Stomach (tissue), 4 donors: ENCODE results near the gene VASP.

ENCODE experiments used
- EP300 ChIP-seq: sonication (generic); formaldehyde crosslinking; IDR thresholded peaks from one replicate; pipeline ENCODE4 v1.6.1; 2017; ENCODE audit warnings: antibody characterized with exemption
- TF ChIP-seq, protein P1 (sequence below), 7 experiments: fragments of 450-650 bp in 4 of 7; fragments of 200-600 bp in 3 of 7; sonication (generic) in 3 of 7; IDR thresholded peaks; one replicate each; pipeline ENCODE4 v1.5.1; 2016 to 2019; ENCODE audit warnings: antibody characterized with exemption in 7 of 7, control low read depth in 2 of 7, mild to moderate bottlenecking in 1 of 7

DNA sequence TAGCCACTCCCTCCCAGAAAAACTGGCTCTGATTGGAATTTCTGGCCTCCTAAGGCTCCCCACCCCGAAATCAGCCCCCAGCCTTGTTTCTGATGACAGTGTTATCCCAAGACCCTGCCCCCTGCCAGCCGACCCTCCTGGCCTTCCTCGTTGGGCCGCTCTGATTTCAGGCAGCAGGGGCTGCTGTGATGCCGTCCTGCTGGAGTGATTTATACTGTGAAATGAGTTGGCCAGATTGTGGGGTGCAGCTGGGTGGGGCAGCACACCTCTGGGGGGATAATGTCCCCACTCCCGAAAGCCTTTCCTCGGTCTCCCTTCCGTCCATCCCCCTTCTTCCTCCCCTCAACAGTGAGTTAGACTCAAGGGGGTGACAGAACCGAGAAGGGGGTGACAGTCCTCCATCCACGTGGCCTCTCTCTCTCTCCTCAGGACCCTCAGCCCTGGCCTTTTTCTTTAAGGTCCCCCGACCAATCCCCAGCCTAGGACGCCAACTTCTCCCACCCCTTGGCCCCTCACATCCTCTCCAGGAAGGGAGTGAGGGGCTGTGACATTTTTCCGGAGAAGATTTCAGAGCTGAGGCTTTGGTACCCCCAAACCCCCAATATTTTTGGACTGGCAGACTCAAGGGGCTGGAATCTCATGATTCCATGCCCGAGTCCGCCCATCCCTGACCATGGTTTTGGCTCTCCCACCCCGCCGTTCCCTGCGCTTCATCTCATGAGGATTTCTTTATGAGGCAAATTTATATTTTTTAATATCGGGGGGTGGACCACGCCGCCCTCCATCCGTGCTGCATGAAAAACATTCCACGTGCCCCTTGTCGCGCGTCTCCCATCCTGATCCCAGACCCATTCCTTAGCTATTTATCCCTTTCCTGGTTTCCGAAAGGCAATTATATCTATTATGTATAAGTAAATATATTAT is 33.3 kb upstream of the VASP start:
- TF ChIP-seq, protein P1, sequence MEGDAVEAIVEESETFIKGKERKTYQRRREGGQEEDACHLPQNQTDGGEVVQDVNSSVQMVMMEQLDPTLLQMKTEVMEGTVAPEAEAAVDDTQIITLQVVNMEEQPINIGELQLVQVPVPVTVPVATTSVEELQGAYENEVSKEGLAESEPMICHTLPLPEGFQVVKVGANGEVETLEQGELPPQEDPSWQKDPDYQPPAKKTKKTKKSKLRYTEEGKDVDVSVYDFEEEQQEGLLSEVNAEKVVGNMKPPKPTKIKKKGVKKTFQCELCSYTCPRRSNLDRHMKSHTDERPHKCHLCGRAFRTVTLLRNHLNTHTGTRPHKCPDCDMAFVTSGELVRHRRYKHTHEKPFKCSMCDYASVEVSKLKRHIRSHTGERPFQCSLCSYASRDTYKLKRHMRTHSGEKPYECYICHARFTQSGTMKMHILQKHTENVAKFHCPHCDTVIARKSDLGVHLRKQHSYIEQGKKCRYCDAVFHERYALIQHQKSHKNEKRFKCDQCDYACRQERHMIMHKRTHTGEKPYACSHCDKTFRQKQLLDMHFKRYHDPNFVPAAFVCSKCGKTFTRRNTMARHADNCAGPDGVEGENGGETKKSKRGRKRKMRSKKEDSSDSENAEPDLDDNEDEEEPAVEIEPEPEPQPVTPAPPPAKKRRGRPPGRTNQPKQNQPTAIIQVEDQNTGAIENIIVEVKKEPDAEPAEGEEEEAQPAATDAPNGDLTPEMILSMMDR (IDR thresholded peaks at IDR 0.05), result no peak
- TF ChIP-seq EP300, result no peak
